MM.1S (cell line): ENCODE measurements around the gene SCNN1B.

Experiments
- EZH2 ChIP-seq: fragments of 300-600 bp; sonication (generic); optimal IDR thresholded peaks from 2 replicates; pipeline ENCODE3; 2017; ENCODE audit warnings: low read depth, mild to moderate bottlenecking, antibody characterized with exemption, low read length, mixed read lengths
- TF ChIP-seq, protein P1 (sequence below): fragments of 300-600 bp; sonication (generic); IDR thresholded peaks from 2 replicates; pipeline ENCODE4 v1.5.1; 2016; ENCODE audit warnings: antibody characterized with exemption, low read length, mixed read lengths

DNA sequence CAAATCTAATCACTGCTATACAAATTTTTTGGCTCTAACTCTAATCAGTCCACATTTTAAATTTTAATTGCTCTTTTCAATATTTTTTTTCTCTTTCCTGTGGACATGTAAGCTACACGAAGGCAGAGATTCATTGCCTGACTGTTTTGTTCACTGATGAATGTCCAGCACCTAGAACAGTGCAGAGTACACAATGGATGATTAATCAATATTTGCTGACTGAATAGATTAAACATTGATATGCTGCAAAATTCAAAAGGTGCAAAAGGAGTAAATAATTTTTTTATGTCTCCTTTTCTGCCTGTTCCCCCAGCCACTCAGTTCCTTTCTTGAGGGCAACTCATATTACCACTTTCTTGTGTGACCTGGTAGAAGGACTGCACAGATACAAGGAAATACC lies 32.8 kb downstream of the SCNN1B start:
- no peak for TF ChIP-seq EZH2
- TF ChIP-seq, protein P1, sequence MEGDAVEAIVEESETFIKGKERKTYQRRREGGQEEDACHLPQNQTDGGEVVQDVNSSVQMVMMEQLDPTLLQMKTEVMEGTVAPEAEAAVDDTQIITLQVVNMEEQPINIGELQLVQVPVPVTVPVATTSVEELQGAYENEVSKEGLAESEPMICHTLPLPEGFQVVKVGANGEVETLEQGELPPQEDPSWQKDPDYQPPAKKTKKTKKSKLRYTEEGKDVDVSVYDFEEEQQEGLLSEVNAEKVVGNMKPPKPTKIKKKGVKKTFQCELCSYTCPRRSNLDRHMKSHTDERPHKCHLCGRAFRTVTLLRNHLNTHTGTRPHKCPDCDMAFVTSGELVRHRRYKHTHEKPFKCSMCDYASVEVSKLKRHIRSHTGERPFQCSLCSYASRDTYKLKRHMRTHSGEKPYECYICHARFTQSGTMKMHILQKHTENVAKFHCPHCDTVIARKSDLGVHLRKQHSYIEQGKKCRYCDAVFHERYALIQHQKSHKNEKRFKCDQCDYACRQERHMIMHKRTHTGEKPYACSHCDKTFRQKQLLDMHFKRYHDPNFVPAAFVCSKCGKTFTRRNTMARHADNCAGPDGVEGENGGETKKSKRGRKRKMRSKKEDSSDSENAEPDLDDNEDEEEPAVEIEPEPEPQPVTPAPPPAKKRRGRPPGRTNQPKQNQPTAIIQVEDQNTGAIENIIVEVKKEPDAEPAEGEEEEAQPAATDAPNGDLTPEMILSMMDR, result no peak
